Spleen (tissue), 11 donors: Measurements from ENCODE around the gene CCDC157. TPM values are rescaled to one million over a fixed set of nuclear protein-coding genes. Genes with fewer than 3 reads are reported as not detected.

Source experiments
- DNase-seq: peaks from one replicate; pipeline ENCODE4 v3.0.0-alpha.2; 2020
- H3K27ac ChIP-seq, 8 donors: fragments of 200-600 bp; sonication (generic) in 7 of 8; 1 replicate in 4 of 8; 2 replicates in 4 of 8; pipeline versions ENCODE4 v1.5.0 to v1.8.0; 2016 to 2021; ENCODE audit warnings: inconsistent platforms in 4 of 8, mild to moderate bottlenecking in 4 of 8, moderate library complexity in 1 of 8
- H3K27me3 ChIP-seq, 7 donors: fragments of 200-600 bp; sonication (generic) in 6 of 7; replicated peaks in 1 of 7; 1 replicate in 4 of 7; 2 replicates in 3 of 7; pipeline versions ENCODE4 v1.5.0 to v1.8.0; 2016 to 2021; ENCODE audit warnings: inconsistent platforms in 3 of 7, mild to moderate bottlenecking in 1 of 7
- H3K36me3 ChIP-seq, 6 donors: fragments of 200-600 bp; sonication (generic) in 5 of 6; 1 replicate in 4 of 6; 2 replicates in 2 of 6; pipeline versions ENCODE4 v1.5.0 to v1.8.0; 2016 to 2021; ENCODE audit warnings: inconsistent platforms in 2 of 6
- H3K4me1 ChIP-seq, 6 donors: fragments of 200-600 bp; sonication (generic) in 5 of 6; 1 replicate in 3 of 6; 2 replicates in 3 of 6; pipeline versions ENCODE4 v1.5.0 to v1.8.0; 2016 to 2021; ENCODE audit warnings: inconsistent platforms in 3 of 6
- H3K4me3 ChIP-seq, 8 donors: fragments of 200-600 bp; sonication (generic) in 7 of 8; 1 replicate in 4 of 8; 2 replicates in 4 of 8; pipeline versions ENCODE4 v1.5.0 to v1.8.0; 2016 to 2021; ENCODE audit warnings: inconsistent platforms in 4 of 8, mild to moderate bottlenecking in 4 of 8, moderate library complexity in 2 of 8
- H3K9me3 ChIP-seq, 8 donors: fragments of 200-600 bp; sonication (generic) in 7 of 8; 1 replicate in 4 of 8; 2 replicates in 4 of 8; pipeline versions ENCODE4 v1.5.0 to v1.8.0; 2016 to 2021; ENCODE audit warnings: inconsistent platforms in 4 of 8
- POLR2A ChIP-seq, 3 donors: fragments of 450-650 bp; IDR thresholded peaks; one replicate each; pipeline ENCODE4 v1.5.1; 2017; ENCODE audit warnings: antibody characterized with exemption in 3 of 3, mild to moderate bottlenecking in 1 of 3
- POLR2AphosphoS5 ChIP-seq, 3 donors: sonication (generic); formaldehyde crosslinking; IDR thresholded peaks; one replicate each; pipeline ENCODE4 v1.5.1; 2017; ENCODE audit warnings: antibody characterized with exemption in 3 of 3
- WGBS, 5 donors: extraction: QIAGEN DNeasy Blood & Tissue Kit in 3 of 5; methylation state at CpG; one replicate each; pipeline versions ENCODE4 v1.1.5 to v1.1.7; 2013 to 2018; 5-methylcytosine and 5-hydroxymethylcytosine counted together
- intact Hi-C: fragments of 100-400 bp; cut with DNase I; formaldehyde crosslinking; loops from one replicate; pipeline ENCODE4 v1.15.0; 2023; ENCODE audit warnings: low total_unique reads
- polyA plus RNA-seq, 3 donors: library from polyadenylated mRNA; stranded (reverse); fragments of 200-250 nt; gene quantifications; one replicate each; pipeline ENCODE4 v1.2.1, GENCODE V29; 2013
- total RNA-seq, 7 donors: library from RNA; depleted of rRNA in 3 of 7; stranded (reverse); fragments of >200 nt in 3 of 7; fragmentation: NEBNext Ultra II Directional in 4 of 7; extraction: Animal tissue kit (Norgen Biotek cat#: 25700) in 4 of 7; gene quantifications; one replicate each; pipeline versions ENCODE4 v1.1.0 to v1.2.1, GENCODE V29; 2016 to 2021
- TF ChIP-seq, protein P1 (sequence below), 11 experiments: fragments of 200-600 bp in 7 of 11; fragments of 450-650 bp in 4 of 11; sonication (generic) in 4 of 11; IDR thresholded peaks in 8 of 11; conservative IDR thresholded peaks in 3 of 11; 1 replicate in 7 of 11; 2 replicates in 4 of 11; pipeline versions ENCODE4 v1.4.0 to v1.8.0; 2016 to 2021; ENCODE audit warnings: antibody characterized with exemption in 11 of 11, inconsistent platforms in 4 of 11, mild to moderate bottlenecking in 1 of 11
- donor health status: healthy with polysubstance abuse.
- donor health status: DM: no; HTN: no; CAD: no; lungs with moderate emphysema.
- donor health status: DM: no; HTN: no; CAD: no.
- donor health status: Bipolar disorder and iron deficiency.
- donor health status: healthy.
- donor health status: DM: no; HTN: no; CAD: no.
- donor health status: DM: yes; HTN: yes; CAD: no.

Gene CCDC157
- total and polyA plus RNA-seq, 10 donors: 2.1 to 8.1 (median 3.7) TPM

DNA sequence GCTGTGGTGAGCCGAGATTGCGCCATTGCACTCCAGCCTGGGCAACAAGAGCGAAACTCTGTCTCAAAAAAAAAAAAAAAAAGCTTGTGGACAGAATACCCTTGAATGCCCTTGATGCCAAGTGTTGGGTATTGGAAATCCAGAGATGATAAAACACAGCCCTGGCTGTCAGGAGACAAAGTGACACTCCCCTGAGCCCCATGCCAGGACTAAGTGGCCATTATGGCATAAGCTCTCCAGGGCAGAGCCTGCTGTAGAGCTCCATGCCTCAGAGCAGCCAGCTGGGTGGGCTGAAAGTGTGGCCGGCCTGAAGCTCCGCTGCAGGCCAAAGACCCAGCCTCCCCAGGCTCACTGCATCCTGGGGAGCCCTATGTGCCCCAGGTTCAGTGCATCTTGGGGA lies 25.5 kb downstream of the CCDC157 start:
- 93 to 98% (median 96%) methylated on average over 5 of the region's 5 CpGs for WGBS, 5 donors
- Histone ChIP-seq H3K27me3 (no peaks in the 10 kb centered on the region), H3K9me3 (no peaks in the 10 kb centered on the region), H3K27ac (no peak overlapping the region), H3K4me3 (no peak overlapping the region), H3K36me3 (peaks cover 0 to 63% (median 11%) of the 10 kb centered on the region in 6 donors), H3K4me1 (peaks cover 6 to 16% (median 10%) of the 10 kb centered on the region in 6 donors)
- TF ChIP-seq, protein P1, sequence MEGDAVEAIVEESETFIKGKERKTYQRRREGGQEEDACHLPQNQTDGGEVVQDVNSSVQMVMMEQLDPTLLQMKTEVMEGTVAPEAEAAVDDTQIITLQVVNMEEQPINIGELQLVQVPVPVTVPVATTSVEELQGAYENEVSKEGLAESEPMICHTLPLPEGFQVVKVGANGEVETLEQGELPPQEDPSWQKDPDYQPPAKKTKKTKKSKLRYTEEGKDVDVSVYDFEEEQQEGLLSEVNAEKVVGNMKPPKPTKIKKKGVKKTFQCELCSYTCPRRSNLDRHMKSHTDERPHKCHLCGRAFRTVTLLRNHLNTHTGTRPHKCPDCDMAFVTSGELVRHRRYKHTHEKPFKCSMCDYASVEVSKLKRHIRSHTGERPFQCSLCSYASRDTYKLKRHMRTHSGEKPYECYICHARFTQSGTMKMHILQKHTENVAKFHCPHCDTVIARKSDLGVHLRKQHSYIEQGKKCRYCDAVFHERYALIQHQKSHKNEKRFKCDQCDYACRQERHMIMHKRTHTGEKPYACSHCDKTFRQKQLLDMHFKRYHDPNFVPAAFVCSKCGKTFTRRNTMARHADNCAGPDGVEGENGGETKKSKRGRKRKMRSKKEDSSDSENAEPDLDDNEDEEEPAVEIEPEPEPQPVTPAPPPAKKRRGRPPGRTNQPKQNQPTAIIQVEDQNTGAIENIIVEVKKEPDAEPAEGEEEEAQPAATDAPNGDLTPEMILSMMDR (IDR thresholded peaks at IDR 0.05 in 8 of 11, conservative IDR thresholded peaks at IDR 0.05 in 3 of 11): no peak
- no peak for TF ChIP-seq POLR2A (IDR thresholded peaks at IDR 0.05)
- no peak for TF ChIP-seq POLR2AphosphoS5 (IDR thresholded peaks at IDR 0.05)
- intact Hi-C loops: loop anchor here (10.0 kb wide), 1 partner anchor 268 kb away; no protein-coding TSS in a partner anchor
- DNase-seq: no peak

DNA sequence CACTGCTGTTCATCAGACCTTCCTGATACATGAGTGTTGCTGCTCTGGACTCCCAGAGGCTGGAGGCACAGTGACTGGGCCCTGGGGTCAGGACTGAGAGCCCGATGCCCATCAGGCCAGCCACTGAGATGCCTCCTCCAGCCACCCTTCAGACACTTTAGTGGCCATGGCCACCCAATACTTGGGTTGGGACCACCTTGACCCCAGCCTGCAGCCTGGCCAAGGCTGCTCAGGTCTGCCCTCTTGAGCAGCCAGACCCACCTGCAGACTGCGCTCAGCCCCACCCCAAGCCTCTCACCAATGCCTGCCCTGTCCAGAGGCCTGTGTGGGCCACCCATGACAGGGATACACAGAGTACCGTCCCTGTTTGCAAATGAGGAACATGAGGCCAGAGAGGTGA lies 26.3 kb downstream of the CCDC157 start:
- peaks cover 0 to 56% (median 11%) of the 10 kb centered on the region in 6 donors for H3K36me3 ChIP-seq
- intact Hi-C loops: loop anchor here (10.0 kb wide), 1 partner anchor 268 kb away; no protein-coding TSS in a partner anchor
- peaks cover 6 to 21% (median 14%) of the 10 kb centered on the region in 6 donors for H3K4me1 ChIP-seq
- DNase-seq: no peak
- TF ChIP-seq, protein P1 (IDR thresholded peaks at IDR 0.05 in 8 of 11, conservative IDR thresholded peaks at IDR 0.05 in 3 of 11): no peak
- TF ChIP-seq POLR2A (IDR thresholded peaks at IDR 0.05): no peak
- no peak for TF ChIP-seq POLR2AphosphoS5 (IDR thresholded peaks at IDR 0.05)
- H3K27me3 ChIP-seq: no peaks in the 10 kb centered on the region
- no peak overlapping the region for H3K4me3 ChIP-seq
- no peak overlapping the region for H3K27ac ChIP-seq
- no peaks in the 10 kb centered on the region for H3K9me3 ChIP-seq
- 60 to 100% (median 91%) methylated on average over 2 to 3 of the region's 3 CpGs for WGBS, 5 donors

DNA sequence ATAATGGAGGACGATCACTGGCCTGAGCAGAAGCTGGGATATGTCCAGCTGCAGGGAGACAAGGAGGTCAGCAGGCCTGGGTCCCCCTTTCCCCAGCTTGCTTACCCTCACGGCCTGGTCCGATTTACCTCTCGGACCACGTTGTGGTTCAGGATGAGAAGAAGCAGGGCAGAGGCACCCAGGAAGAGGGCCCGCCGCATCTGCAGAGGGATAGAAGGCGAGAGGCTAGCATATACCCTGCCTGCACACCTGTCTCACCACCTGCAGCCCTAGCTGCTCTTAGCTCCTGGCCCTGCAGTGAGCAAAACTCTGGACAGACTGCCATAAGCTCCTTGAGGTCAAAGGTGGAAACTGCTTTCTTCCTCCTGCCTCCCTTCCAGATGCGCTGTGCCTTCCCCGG lies 29.1 kb downstream of the CCDC157 start:
- H3K36me3 ChIP-seq: peaks cover 0 to 36% (median 0%) of the 10 kb centered on the region in 6 donors
- DNase-seq: no peak
- H3K4me1 ChIP-seq: peaks cover 6 to 23% (median 14%) of the 10 kb centered on the region in 6 donors
- H3K27ac ChIP-seq: no peak overlapping the region
- TF ChIP-seq POLR2AphosphoS5 (IDR thresholded peaks at IDR 0.05) (no peak), POLR2A (IDR thresholded peaks at IDR 0.05) (no peak)
- TF ChIP-seq, protein P1 (IDR thresholded peaks at IDR 0.05 in 8 of 11, conservative IDR thresholded peaks at IDR 0.05 in 3 of 11): no peak
- intact Hi-C loops: loop anchor here (5.0 to 10.0 kb wide), 3 partner anchors 99 to 271 kb away; partner anchors contain the start of gene CASTOR1
- H3K9me3 ChIP-seq: no peaks in the 10 kb centered on the region
- peak overlapping the region in 1 of 8 donors; percentile 81 for H3K4me3 ChIP-seq
- no peaks in the 10 kb centered on the region for H3K27me3 ChIP-seq
- WGBS, 5 donors: 92 to 99% (median 94%) methylated on average over 10 of the region's 10 CpGs

DNA sequence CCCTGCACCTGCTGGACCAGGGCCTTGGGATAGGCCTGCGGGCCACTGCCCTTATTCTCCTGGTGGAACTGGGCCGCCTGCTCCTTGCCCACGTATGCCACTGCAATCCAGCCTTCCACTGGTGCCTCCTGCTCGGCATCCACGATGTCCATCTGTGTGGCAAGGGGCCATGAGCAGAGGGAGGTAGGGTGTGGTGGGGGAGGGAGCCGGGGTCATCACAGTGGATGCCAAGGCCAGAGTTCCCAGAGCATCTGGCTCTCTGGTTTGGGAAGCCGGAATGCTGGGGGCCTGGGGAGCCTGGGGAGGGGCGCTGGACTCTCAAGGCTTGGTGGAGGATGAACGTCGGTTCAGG lies 29.8 kb downstream of the CCDC157 start:
- 28 to 42% (median 32%) methylated on average over 9 to 10 of the region's 10 CpGs for WGBS, 5 donors
- no peaks in the 10 kb centered on the region for H3K27me3 ChIP-seq
- intact Hi-C loops: loop anchor here (5.0 to 10.0 kb wide), 3 partner anchors 99 to 272 kb away; partner anchors contain the start of gene CASTOR1
- H3K4me3 ChIP-seq: peak overlapping the region; percentile 24 to 81 (median 44)
- H3K9me3 ChIP-seq: no peaks in the 10 kb centered on the region
- H3K36me3 ChIP-seq: peaks cover 0 to 30% (median 0%) of the 10 kb centered on the region in 6 donors
- peaks cover 6 to 29% (median 16%) of the 10 kb centered on the region in 6 donors for H3K4me1 ChIP-seq
- H3K27ac ChIP-seq: peak overlapping the region in 7 of 8 donors; percentile 44 to 92 (median 73)
- DNase-seq: no peak
- TF ChIP-seq POLR2A (IDR thresholded peaks at IDR 0.05): no peak
- TF ChIP-seq, protein P1 (IDR thresholded peaks at IDR 0.05 in 8 of 11, conservative IDR thresholded peaks at IDR 0.05 in 3 of 11): no peak
- TF ChIP-seq POLR2AphosphoS5 (IDR thresholded peaks at IDR 0.05): no peak
